ENCODE measurements around the gene ZNF229. TPM values are rescaled to one million over a fixed set of nuclear protein-coding genes. Genes with fewer than 3 reads are reported as not detected.
"Not testable (repeated sequence)": the region's sequence is repeated elsewhere in the genome, so short reads cannot be mapped to it uniquely, and the experiment has no call there.

ZNF229 gene
- total RNA-seq, 3 donors from 2014 or later: 1.3 to 13.5 (median 3.6) TPM

DNA sequence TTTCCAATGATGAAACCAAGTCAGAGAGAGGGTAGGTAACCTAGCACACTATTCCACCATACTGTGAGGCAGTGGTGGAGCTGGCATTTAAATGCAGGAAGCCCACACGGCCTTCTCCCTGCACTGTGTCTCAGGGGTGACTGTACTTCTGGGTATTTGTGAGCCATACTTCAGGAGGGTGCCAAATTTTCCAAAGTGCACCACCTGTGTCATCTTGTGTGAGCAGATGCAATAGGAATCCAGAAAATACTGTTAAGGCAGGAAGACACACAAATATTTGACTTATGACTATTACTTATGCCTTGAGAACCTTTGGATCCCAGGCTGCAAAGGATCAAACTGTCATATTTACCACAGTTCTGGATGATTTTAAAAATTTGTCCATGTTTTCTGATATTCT is 17.3 kb downstream of the ZNF229 start:
- Histone ChIP-seq H3K4me1 (no peaks in the 10 kb centered on the region), H3K36me3 (peaks cover 13% of the 10 kb centered on the region), H3K27ac (no peak overlapping the region), H3K9me3 (peaks cover 78 to 100% of the 10 kb centered on the region in 2 donors), H3K27me3 (no peaks in the 10 kb centered on the region), H3K4me3 (no peak overlapping the region)
- TF ChIP-seq POLR2A (IDR thresholded peaks at IDR 0.05): no peak
- no peak for TF ChIP-seq POLR2AphosphoS5 (IDR thresholded peaks at IDR 0.05)
- TF ChIP-seq, protein P1, sequence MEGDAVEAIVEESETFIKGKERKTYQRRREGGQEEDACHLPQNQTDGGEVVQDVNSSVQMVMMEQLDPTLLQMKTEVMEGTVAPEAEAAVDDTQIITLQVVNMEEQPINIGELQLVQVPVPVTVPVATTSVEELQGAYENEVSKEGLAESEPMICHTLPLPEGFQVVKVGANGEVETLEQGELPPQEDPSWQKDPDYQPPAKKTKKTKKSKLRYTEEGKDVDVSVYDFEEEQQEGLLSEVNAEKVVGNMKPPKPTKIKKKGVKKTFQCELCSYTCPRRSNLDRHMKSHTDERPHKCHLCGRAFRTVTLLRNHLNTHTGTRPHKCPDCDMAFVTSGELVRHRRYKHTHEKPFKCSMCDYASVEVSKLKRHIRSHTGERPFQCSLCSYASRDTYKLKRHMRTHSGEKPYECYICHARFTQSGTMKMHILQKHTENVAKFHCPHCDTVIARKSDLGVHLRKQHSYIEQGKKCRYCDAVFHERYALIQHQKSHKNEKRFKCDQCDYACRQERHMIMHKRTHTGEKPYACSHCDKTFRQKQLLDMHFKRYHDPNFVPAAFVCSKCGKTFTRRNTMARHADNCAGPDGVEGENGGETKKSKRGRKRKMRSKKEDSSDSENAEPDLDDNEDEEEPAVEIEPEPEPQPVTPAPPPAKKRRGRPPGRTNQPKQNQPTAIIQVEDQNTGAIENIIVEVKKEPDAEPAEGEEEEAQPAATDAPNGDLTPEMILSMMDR (IDR thresholded peaks at IDR 0.05): no peak
- intact Hi-C loops (cut with DNase I; ENCODE audit: low total_unique reads): no loop called here
- DNase-seq (ENCODE audit: low spot score in 2 of 2): no peak

DNA sequence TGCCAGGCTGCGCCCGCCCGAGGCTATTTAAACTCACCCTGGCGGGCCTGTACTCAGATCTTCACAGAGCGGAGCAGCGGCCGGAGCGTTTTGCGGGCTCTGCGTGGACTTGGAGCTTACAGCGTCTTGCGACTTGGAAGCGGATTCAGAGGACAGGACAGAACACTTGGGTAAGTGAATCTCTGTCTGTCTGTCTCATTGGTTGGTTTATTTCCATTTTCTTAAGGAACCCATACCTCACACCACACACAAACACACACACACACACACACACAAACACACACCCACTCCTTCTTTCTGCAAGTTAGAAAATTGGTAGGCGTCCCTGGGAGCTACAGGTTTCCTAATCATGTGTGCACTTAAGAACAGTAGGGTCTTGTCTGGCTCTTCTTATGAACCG is 32.7 kb downstream of the ZNF229 start:
- peaks cover 34 to 68% of the 10 kb centered on the region in 2 donors for H3K9me3 ChIP-seq
- H3K27ac ChIP-seq; H3K4me1 ChIP-seq; H3K4me3 ChIP-seq; DNase-seq (ENCODE audit: low spot score in 2 of 2); H3K27me3 ChIP-seq; H3K36me3 ChIP-seq; intact Hi-C loops (cut with DNase I; ENCODE audit: low total_unique reads): not testable (repeated sequence)

DNA sequence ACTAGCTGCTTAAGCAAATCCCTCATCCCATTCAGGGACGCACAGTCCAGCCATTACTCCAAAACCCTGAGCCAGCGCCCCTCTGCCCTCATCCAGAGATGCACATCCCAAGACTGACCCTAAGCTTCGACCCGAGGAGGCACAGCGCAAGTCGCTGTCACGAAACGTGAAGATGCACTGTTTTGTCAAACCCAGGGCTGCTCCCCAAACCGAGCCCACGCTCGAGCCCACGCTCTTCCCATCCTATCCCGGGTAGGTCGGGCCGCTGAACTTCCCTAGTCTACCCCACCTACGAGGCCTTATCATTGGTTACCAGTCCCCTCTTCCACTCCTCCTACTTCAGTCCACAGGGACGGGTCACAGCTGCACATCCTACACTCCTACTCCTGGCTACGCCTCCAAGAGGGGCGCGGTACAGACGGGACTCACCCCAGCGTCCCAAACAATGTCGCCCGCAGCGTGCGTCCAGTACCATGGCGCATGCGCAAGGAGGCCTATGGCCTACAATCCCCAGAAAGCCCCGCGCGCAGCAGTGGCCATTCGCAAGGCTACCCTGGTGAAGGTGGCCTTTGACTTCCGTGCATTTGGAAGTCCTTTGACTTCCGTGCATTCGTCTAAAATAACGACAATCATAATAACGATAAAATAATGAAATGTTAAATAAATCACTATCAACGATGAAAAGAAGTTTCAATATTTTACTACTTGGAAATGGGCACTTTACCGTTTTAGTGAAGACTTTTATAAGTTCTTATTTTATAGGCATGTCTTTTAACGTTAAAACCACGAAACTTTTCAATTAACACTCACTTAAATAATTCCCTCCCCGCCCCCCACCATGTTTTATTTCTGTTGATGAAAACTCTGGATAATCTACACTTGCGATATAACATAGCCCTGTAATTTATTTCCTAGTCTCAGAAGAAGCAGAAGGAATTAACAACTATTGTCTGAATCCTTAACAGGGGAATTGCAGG is 46.8 kb downstream of the ZNF229 start, which contains the start of gene ZNF285:
ZNF285 (minus strand) TSS at position 470 of the 977 bp plus-strand sequence. CDS start 4,395 bp downstream, outside the sequence.
- TF ChIP-seq, protein P1 (IDR thresholded peaks at IDR 0.05): no peak
- peak in 1 of 3 donors; percentile 29 for TF ChIP-seq POLR2AphosphoS5 (IDR thresholded peaks at IDR 0.05)
- Histone ChIP-seq H3K9me3 (peaks cover 9 to 12% of the 10 kb centered on the region in 2 donors), H3K4me3 (peak within 1 kb of the TSS; percentile 36 to 76 (median 59)), H3K27ac (peak within 1 kb of the TSS in 1 of 2 donors; percentile 25), H3K27me3 (no peaks in the 10 kb centered on the region), H3K36me3 (no peaks in the 10 kb centered on the region), H3K4me1 (no peaks in the 10 kb centered on the region)
- DNase-seq (ENCODE audit: low spot score in 2 of 2): peak; percentile 86 to 90
- intact Hi-C loops (cut with DNase I; ENCODE audit: low total_unique reads): no loop called here

DNA sequence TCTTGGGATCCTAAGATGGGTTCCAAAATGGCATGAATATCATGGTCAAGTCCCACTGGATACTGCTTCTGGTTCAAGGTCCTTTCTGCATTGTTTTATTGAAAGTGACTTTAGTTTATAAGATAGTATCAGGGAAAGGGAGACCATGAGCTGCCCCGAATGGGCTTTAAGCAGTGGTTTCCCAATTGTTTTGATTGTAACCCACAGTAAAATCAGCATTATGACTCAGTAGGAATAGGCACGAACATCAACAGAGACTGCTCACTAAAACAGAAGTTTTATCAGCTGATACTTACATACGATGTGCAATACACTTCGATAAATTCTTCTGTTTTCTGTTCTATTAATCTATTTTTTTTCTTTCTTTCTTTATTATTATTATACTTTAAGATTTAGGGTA is 59.0 kb downstream of the ZNF229 start:
- H3K27me3 ChIP-seq; intact Hi-C loops (cut with DNase I; ENCODE audit: low total_unique reads); H3K27ac ChIP-seq; H3K4me3 ChIP-seq; DNase-seq (ENCODE audit: low spot score in 2 of 2); H3K4me1 ChIP-seq; H3K36me3 ChIP-seq: not testable (repeated sequence)
- H3K9me3 ChIP-seq: peaks cover 41 to 49% of the 10 kb centered on the region in 2 donors

Other genes with a start within 250 kb of the ZNF229 start
- 10 to 100 TPM in 2 of 3 donors, 1 to 10 TPM in 1; 8.2 to 33.2 (median 18.7) TPM for gene ZNF227, start 235.9 kb downstream of the ZNF229 start, total RNA-seq
- 1 to 10 TPM in 2 of 3 donors, under 1 TPM in 1; 0.32 to 2.5 (median 1.3) TPM for gene ZNF233, start 188.6 kb downstream of the ZNF229 start, total RNA-seq
- 10 to 100 TPM in 2 of 3 donors, 1 to 10 TPM in 1; 4.6 to 16.0 (median 10.5) TPM for gene ZNF235, start 143.4 kb downstream of the ZNF229 start, total RNA-seq
- gene ZNF112, start 91.8 kb downstream of the ZNF229 start, total RNA-seq: 10 to 100 TPM in 2 of 3 donors, 1 to 10 TPM in 1; 3.8 to 13.0 (median 10.5) TPM
- 1 to 10 TPM; 1.6 to 7.3 (median 3.6) TPM for gene ZNF285, start 46.9 kb downstream of the ZNF229 start, total RNA-seq
- 10 to 100 TPM in 1 of 3 donors, 1 to 10 TPM in 2; 9.0 to 28.5 (median 9.8) TPM for gene ZNF180, start 52.0 kb upstream of the ZNF229 start, total RNA-seq
- gene CEACAM20, start 81.2 kb upstream of the ZNF229 start, total RNA-seq: under 1 TPM in 1 of 3 donors, not detected in 2; 0.33 TPM
- not detected for gene IGSF23, start 165.1 kb upstream of the ZNF229 start, total RNA-seq
- 10 to 100 TPM in 2 of 3 donors, 1 to 10 TPM in 1; 8.5 to 30.2 (median 22.0) TPM for gene PVR, start 195.4 kb upstream of the ZNF229 start, total RNA-seq
- gene CEACAM19, start 223.0 kb upstream of the ZNF229 start, total RNA-seq: 1 to 10 TPM in 2 of 3 donors, under 1 TPM in 1; 0.96 to 5.3 (median 4.9) TPM